ENCODE results near the gene FAF2.
A peak's percentile ranks its signal among the peaks of the same experiment; 100 is the strongest.

The FAF2 gene

DNA sequence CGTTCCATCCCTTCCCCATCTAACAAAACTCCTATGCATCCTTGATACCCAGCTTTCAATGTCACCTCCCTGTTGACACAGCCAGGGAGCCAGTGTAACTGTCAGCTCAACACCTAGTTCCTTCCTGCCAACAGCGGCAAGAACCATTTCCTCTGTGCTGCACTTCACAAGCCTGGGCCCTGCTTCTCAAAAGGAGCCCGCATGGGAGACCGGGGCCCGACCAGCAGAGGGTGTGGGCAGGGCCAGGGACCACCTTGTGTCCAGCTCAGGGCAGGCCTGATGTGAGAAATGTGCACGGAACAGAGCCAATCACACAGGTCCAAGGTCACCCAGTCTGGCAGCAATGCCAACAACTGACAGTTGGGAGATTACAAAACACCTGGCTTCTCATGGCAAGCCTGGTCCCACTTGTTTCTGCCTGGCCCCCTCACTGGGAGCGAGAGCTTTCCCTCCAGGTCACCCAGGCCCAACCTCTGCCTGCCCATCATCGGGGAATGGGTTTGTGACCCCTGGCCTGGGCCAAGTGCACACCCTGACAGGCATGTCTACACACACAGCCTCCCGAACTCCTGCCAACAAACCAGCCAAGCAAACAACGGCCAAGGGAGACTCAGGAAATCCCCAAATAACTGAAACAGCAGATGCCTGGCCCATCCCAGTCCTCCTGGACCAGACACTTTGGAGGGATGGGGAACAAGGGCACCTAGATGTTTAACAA lies 85.9 kb downstream of the FAF2 start:
- TF ChIP-seq CTCF (IDR thresholded peaks at IDR 0.05), result no peak
- H3K27ac ChIP-seq, result peak overlapping the region; percentile 100
- H3K27me3 ChIP-seq, result no peaks in the 10 kb centered on the region
- H3K36me3 ChIP-seq, result peaks cover 33% of the 10 kb centered on the region
- H3K9me3 ChIP-seq, result no peaks in the 10 kb centered on the region
- peak overlapping the region; percentile 75 to 99 for H3K4me3 ChIP-seq (ENCODE audit: low read depth in 1 of 2, low read length in 1 of 2)
- peaks cover 79 to 82% of the 10 kb centered on the region in 2 experiments for H3K4me1 ChIP-seq (ENCODE audit: control insufficient read depth in 1 of 2, insufficient read depth in 1 of 2, low read depth in 1 of 2, low read length in 1 of 2)

GRCh38 chr5:176534640-176535039 lies 86.5 kb downstream of the FAF2 start:
- TF ChIP-seq CTCF (IDR thresholded peaks at IDR 0.05), result no peak
- H3K4me3 ChIP-seq (ENCODE audit: low read depth in 1 of 2, low read length in 1 of 2), result peak overlapping the region; percentile 75 to 99
- H3K27ac ChIP-seq, result peak overlapping the region; percentile 100
- H3K27me3 ChIP-seq, result no peaks in the 10 kb centered on the region
- H3K4me1 ChIP-seq (ENCODE audit: control insufficient read depth in 1 of 2, insufficient read depth in 1 of 2, low read depth in 1 of 2, low read length in 1 of 2), result peaks cover 83 to 85% of the 10 kb centered on the region in 2 experiments
- H3K36me3 ChIP-seq, result peaks cover 27% of the 10 kb centered on the region
- no peaks in the 10 kb centered on the region for H3K9me3 ChIP-seq

DNA sequence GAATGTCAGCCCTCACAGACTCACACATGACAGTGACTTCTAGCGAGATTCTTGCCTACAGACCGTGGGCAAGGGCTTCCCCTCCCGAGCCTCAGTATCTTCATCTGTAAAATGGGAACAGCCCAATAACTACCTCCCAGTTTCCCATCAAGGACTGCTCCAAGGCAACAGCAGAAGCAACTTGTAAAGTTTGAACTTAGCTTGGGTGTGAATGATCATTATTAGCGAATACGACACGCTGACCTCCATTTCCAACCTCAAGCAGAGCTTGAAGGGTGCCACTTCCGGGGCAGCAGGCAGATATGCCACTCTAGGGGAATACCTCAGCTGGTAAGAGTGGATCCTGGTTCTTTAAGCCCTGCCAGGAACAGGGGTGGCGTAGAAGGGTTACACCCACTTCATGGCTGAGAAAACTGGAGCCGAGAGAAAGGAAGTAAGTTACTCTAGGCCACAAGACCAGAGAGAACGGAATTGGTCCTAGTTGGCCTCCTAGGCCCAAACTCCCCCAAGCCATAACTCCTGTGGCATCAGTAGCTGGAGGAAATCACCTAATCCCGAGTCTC lies 87.0 kb downstream of the FAF2 start:
- TF ChIP-seq CTCF (IDR thresholded peaks at IDR 0.05), result no peak
- H3K4me1 ChIP-seq (ENCODE audit: control insufficient read depth in 1 of 2, insufficient read depth in 1 of 2, low read depth in 1 of 2, low read length in 1 of 2), result peaks cover 84 to 85% of the 10 kb centered on the region in 2 experiments
- peak overlapping the region; percentile 100 for H3K27ac ChIP-seq
- H3K4me3 ChIP-seq (ENCODE audit: low read depth in 1 of 2, low read length in 1 of 2), result peak overlapping the region; percentile 75 to 99
- H3K36me3 ChIP-seq, result peaks cover 21% of the 10 kb centered on the region
- H3K27me3 ChIP-seq, result no peaks in the 10 kb centered on the region
- H3K9me3 ChIP-seq, result no peaks in the 10 kb centered on the region

GRCh38 chr5:176535664-176536131 lies 87.5 kb downstream of the FAF2 start:
- Histone ChIP-seq H3K36me3 (peaks cover 16% of the 10 kb centered on the region), H3K4me1 (ENCODE audit: control insufficient read depth in 1 of 2, insufficient read depth in 1 of 2, low read depth in 1 of 2, low read length in 1 of 2) (peaks cover 84 to 85% of the 10 kb centered on the region in 2 experiments), H3K4me3 (ENCODE audit: low read depth in 1 of 2, low read length in 1 of 2) (peak overlapping the region; percentile 75 to 99), H3K27me3 (no peaks in the 10 kb centered on the region), H3K27ac (peak overlapping the region; percentile 100), H3K9me3 (no peaks in the 10 kb centered on the region)
- no peak for TF ChIP-seq CTCF (IDR thresholded peaks at IDR 0.05)

DNA sequence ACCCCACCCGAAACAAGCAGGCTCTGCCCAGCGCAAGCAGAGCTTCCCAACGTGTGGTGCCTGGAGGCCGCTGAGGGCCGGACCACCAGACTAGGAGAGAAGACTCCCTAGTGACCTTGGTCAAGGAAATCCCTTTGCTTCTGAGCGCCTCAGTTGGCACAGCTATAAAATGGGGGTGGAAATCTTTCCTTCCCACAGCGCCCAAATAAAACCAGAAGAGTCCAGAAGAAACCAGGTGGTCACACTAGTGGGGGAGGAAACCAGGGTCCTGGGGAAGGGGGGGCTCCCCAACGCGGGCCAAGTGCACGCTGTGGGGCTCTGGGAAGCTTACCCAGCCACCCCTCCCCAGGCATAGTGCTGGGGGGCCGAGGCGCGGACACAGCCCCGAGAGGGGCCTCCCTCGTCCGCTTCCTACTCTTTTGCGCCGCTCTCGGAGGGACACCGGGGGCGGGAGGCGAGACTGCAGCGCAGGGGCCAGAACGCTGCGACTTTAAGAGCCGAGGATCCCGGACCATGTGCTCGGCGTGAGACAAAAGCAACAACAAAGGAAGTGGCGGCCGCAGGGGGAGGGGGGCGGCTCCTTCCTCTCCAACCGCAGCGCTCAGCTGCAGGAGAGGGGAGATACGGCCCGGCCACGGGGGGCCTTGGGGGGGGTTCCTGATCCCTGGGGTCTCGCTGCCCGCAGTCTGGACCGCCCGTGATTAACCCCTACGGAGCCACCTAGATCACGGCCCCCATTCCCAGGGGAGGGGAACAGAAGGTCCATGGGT lies 88.1 kb downstream of the FAF2 start:
- peak; percentile 27 for TF ChIP-seq CTCF (IDR thresholded peaks at IDR 0.05)
- Histone ChIP-seq H3K36me3 (peaks cover 10% of the 10 kb centered on the region), H3K4me3 (ENCODE audit: low read depth in 1 of 2, low read length in 1 of 2) (peak overlapping the region; percentile 75 to 99), H3K27me3 (no peaks in the 10 kb centered on the region), H3K4me1 (ENCODE audit: control insufficient read depth in 1 of 2, insufficient read depth in 1 of 2, low read depth in 1 of 2, low read length in 1 of 2) (peaks cover 84 to 85% of the 10 kb centered on the region in 2 experiments), H3K9me3 (no peaks in the 10 kb centered on the region), H3K27ac (peak overlapping the region; percentile 100)
